ENCODE measurements around the gene PDE1A.

The PDE1A gene

GRCh38 chr2:182426918-182427240 lies at the start of gene PDE1A:
Gene PDE1A, minus strand, starts transcription at chr2:182427036.
- Histone ChIP-seq H3K36me3 (ENCODE audit: control insufficient read depth in 2 of 2, insufficient read depth in 1 of 2, low read length in 2 of 2) (no peaks in the 10 kb centered on the region), H3K4me1 (ENCODE audit: control insufficient read depth, insufficient read depth, low read length) (no peaks in the 10 kb centered on the region; the same call in 1 of the 2 replicates), H3K4me3 (ENCODE audit: low read depth, low read length) (no peak within 1 kb of the TSS), H3K27ac (ENCODE audit: extremely low read depth, low read depth, low read length) (no peak within 1 kb of the TSS), H3K9me3 (ENCODE audit: control insufficient read depth, insufficient read depth, low read depth, low read length) (no peaks in the 10 kb centered on the region)
- POLR2A ChIA-PET: no interaction called here
- no peak for TF ChIP-seq ZNF280D (tag by site-specific recombination; IDR thresholded peaks at IDR 0.05)
- no peak for TF ChIP-seq KLF9 (tag by site-specific recombination; IDR thresholded peaks at IDR 0.05; ENCODE audit: low read depth)
- TF ChIP-seq MYNN (tag by site-specific recombination; IDR thresholded peaks at IDR 0.05; ENCODE audit: borderline replicate concordance): peak; percentile 92
- TF ChIP-seq ZNF292 (tag by site-specific recombination; IDR thresholded peaks at IDR 0.05; ENCODE audit: borderline replicate concordance, low read depth): no peak
- CTCF ChIA-PET: no interaction called here

GRCh38 chr2:182473635-182474034 lies 46.8 kb upstream of the PDE1A start:
- H3K36me3 ChIP-seq (ENCODE audit: control insufficient read depth in 2 of 2, insufficient read depth in 1 of 2, low read length in 2 of 2): no peaks in the 10 kb centered on the region
- POLR2A ChIA-PET: no interaction called here
- H3K4me1 ChIP-seq (ENCODE audit: control insufficient read depth, insufficient read depth, low read length): no peaks in the 10 kb centered on the region
- TF ChIP-seq ZNF423 (tag by site-specific recombination; IDR thresholded peaks at IDR 0.05): no peak
- TF ChIP-seq ZNF518A (tag by site-specific recombination; conservative IDR thresholded peaks at IDR 0.05; ENCODE audit: low read depth): no peak
- TF ChIP-seq ZNF146 (tag by site-specific recombination; IDR thresholded peaks at IDR 0.05): peak; percentile 84
- no peak for TF ChIP-seq ZBTB7A (tag by site-specific recombination; IDR thresholded peaks at IDR 0.05; ENCODE audit: low read depth)
- TF ChIP-seq ZNF664 (tag by site-specific recombination; IDR thresholded peaks at IDR 0.05): no peak
- no peak for TF ChIP-seq ZNF223 (tag by site-specific recombination; IDR thresholded peaks at IDR 0.05)
- no peak for TF ChIP-seq ZEB2 (tag by site-specific recombination; IDR thresholded peaks at IDR 0.05)
- TF ChIP-seq ZNF211 (tag by site-specific recombination; IDR thresholded peaks at IDR 0.05; ENCODE audit: low read depth): no peak
- no peak for TF ChIP-seq MZF1 (tag by site-specific recombination; IDR thresholded peaks at IDR 0.05; ENCODE audit: borderline replicate concordance)
- H3K27ac ChIP-seq (ENCODE audit: extremely low read depth, low read depth, low read length): no peak overlapping the region
- CTCF ChIA-PET: no interaction called here
- no peak overlapping the region for H3K4me3 ChIP-seq (ENCODE audit: low read depth, low read length)
- no peaks in the 10 kb centered on the region for H3K9me3 ChIP-seq (ENCODE audit: control insufficient read depth, insufficient read depth, low read depth, low read length)

- Histone ChIP-seq H3K4me1 (ENCODE audit: control insufficient read depth, insufficient read depth, low read length) (no peaks in the 10 kb centered on the region), H3K9me3 (ENCODE audit: control insufficient read depth, insufficient read depth, low read depth, low read length) (no peaks in the 10 kb centered on the region), H3K36me3 (ENCODE audit: control insufficient read depth in 2 of 2, insufficient read depth in 1 of 2, low read length in 2 of 2) (no peaks in the 10 kb centered on the region), H3K4me3 (ENCODE audit: low read depth, low read length) (no peak overlapping the region), H3K27ac (ENCODE audit: extremely low read depth, low read depth, low read length) (no peak overlapping the region)
- ChIA-PET CTCF (no interaction called here), POLR2A (no interaction called here)
- no peak for TF ChIP-seq ZNF37A (tag by site-specific recombination; IDR thresholded peaks at IDR 0.05)
- TF ChIP-seq GLI4 (tag by site-specific recombination; IDR thresholded peaks at IDR 0.05): no peak
- no peak for TF ChIP-seq ZBTB10 (tag by site-specific recombination; IDR thresholded peaks at IDR 0.05)
- no peak for TF ChIP-seq ATF2 (tag by site-specific recombination; IDR thresholded peaks at IDR 0.05; ENCODE audit: low read depth)
- no peak for TF ChIP-seq ZNF529 (tag by site-specific recombination; IDR thresholded peaks at IDR 0.05; ENCODE audit: insufficient replicate concordance)
Measured at GRCh38 chr2:182463760-182464159, 36.9 kb upstream of the PDE1A start.
